Measurements from ENCODE around the gene PNPLA1. TPM values are rescaled to one million over a fixed set of nuclear protein-coding genes. Genes with fewer than 3 reads are reported as not detected.

The PNPLA1 gene
- total RNA-seq, 4 donors from 2014 or later: 26.7 to 54.2 (median 30.0) TPM

GRCh38 chr6:36324715-36325114 is 54.9 kb downstream of the PNPLA1 start:
- H3K4me3 ChIP-seq (ENCODE audit: low read depth, poor library complexity, severe bottlenecking): no peak overlapping the region
- intact Hi-C loops (cut with DNase I; ENCODE audit: low total_unique reads): no loop called here
- DNase-seq (ENCODE audit: low spot score in 2 of 2): no peak
- 88 to 91% methylated on average over 4 of the region's 4 CpGs for WGBS, 2 donors
- TF ChIP-seq CTCF (IDR thresholded peaks at IDR 0.05): no peak

GRCh38 chr6:36326356-36326995 is 56.6 kb downstream of the PNPLA1 start:
- no peak for TF ChIP-seq POLR2A (IDR thresholded peaks at IDR 0.05)
- no peak for TF ChIP-seq CTCF (IDR thresholded peaks at IDR 0.05)
- DNase-seq (ENCODE audit: low spot score in 2 of 2): no peak
- 62 to 80% methylated on average over 7 of the region's 7 CpGs for WGBS, 2 donors
- H3K4me3 ChIP-seq (ENCODE audit: low read depth, poor library complexity, severe bottlenecking): no peak overlapping the region
- intact Hi-C loops (cut with DNase I; ENCODE audit: low total_unique reads): no loop called here

GRCh38 chr6:36327226-36327918 is 57.5 kb downstream of the PNPLA1 start:
- 34 to 39% methylated on average over 6 of the region's 6 CpGs for WGBS, 2 donors
- TF ChIP-seq POLR2A (IDR thresholded peaks at IDR 0.05) (no peak), CTCF (IDR thresholded peaks at IDR 0.05) (no peak)
- DNase-seq (ENCODE audit: low spot score in 2 of 2): no peak
- H3K4me3 ChIP-seq (ENCODE audit: low read depth, poor library complexity, severe bottlenecking): no peak overlapping the region
- intact Hi-C loops (cut with DNase I; ENCODE audit: low total_unique reads): no loop called here

- intact Hi-C loops (cut with DNase I; ENCODE audit: low total_unique reads): no loop called here
- H3K4me3 ChIP-seq (ENCODE audit: low read depth, poor library complexity, severe bottlenecking): no peak overlapping the region
- DNase-seq (ENCODE audit: low spot score in 2 of 2): no peak
- TF ChIP-seq POLR2A (IDR thresholded peaks at IDR 0.05) (no peak), CTCF (IDR thresholded peaks at IDR 0.05) (no peak)
Observed at GRCh38 chr6:36327919-36328236, 58.0 kb downstream of the PNPLA1 start.

GRCh38 chr6:36328600-36328999 is 58.7 kb downstream of the PNPLA1 start:
- intact Hi-C loops (cut with DNase I; ENCODE audit: low total_unique reads): no loop called here
- no peak for DNase-seq (ENCODE audit: low spot score in 2 of 2)
- 85 to 90% methylated on average over 7 of the region's 7 CpGs for WGBS, 2 donors
- no peak overlapping the region for H3K4me3 ChIP-seq (ENCODE audit: low read depth, poor library complexity, severe bottlenecking)
- TF ChIP-seq CTCF (IDR thresholded peaks at IDR 0.05) (no peak), POLR2A (IDR thresholded peaks at IDR 0.05) (no peak)
